Endothelial cell of umbilical vein (primary cell): ENCODE results near the gene ZNF616. TPM values are rescaled to one million over a fixed set of nuclear protein-coding genes. Genes with fewer than 3 reads are reported as not detected.

Experiments used
- BruUV-seq: library from RNA; stranded (reverse); fragments of 400-500 nt; replicated peaks from 2 replicates; lab custom pipeline; 2021; lab: Mats Ljungman, UMichigan
- CTCF ChIA-PET: fragments of 300-600, 350-600 bp; sonication (Branson Sonifier 250); formaldehyde crosslinking; loops from one replicate; lab custom pipeline; 2021; ENCODE audit warnings: antibody characterized with exemption, inconsistent platforms; lab: Charles Lee
- POLR2A ChIA-PET: fragments of 300-600, 350-600 bp; sonication (Branson Sonifier 250); formaldehyde crosslinking; loops from one replicate; lab custom pipeline; 2021; ENCODE audit warnings: antibody characterized with exemption, inconsistent platforms; lab: Charles Lee
- DNase-seq: peaks from one replicate; pipeline ENCODE4 v3.0.0-alpha.2; 2011; ENCODE audit warnings: low read depth, low spot score
- FAIRE-seq: peaks from 2 replicates; lab custom pipeline; 2011; peaks lifted over from hg19 to GRCh38; lab: Jason Lieb, UNC
- H2AFZ ChIP-seq: 2 replicates; pipeline ENCODE4 v1.6.0; 2012; ENCODE audit warnings: low read depth, low read length, control low read depth, inconsistent platforms
- H3K27ac ChIP-seq: 2 replicates; pipeline ENCODE4 v1.5.1; 2011; ENCODE audit warnings: low read depth, mild to moderate bottlenecking, control low read depth, low read length, moderate library complexity; ENCODE audit not compliant: insufficient read depth
- H3K27me3 ChIP-seq, 2 experiments: 2 replicates each; pipeline versions ENCODE4 v1.6.0 to v1.6.1; 2011; ENCODE audit warnings: low read length in 2 of 2, mixed read lengths in 1 of 2; ENCODE audit not compliant: control insufficient read depth in 2 of 2, insufficient read depth in 2 of 2
- H3K36me3 ChIP-seq, 2 experiments: 2 replicates in 1 of 2; 3 replicates in 1 of 2; pipeline ENCODE4 v1.5.1; 2011; ENCODE audit warnings: low read length in 2 of 2, mild to moderate bottlenecking in 1 of 2, moderate library complexity in 1 of 2; ENCODE audit not compliant: control insufficient read depth in 2 of 2, insufficient read depth in 2 of 2; ENCODE audit errors: extremely low read depth in 1 of 2
- H3K4me1 ChIP-seq: 3 replicates; pipeline ENCODE4 v1.5.1; 2011; ENCODE audit warnings: mild to moderate bottlenecking, low read length; ENCODE audit not compliant: control insufficient read depth, insufficient read depth; ENCODE audit errors: extremely low read depth
- H3K4me2 ChIP-seq: 2 replicates; pipeline ENCODE4 v1.6.1; 2011; ENCODE audit warnings: low read length, control low read depth, mixed read lengths; ENCODE audit not compliant: insufficient read depth
- H3K4me3 ChIP-seq, 3 experiments: fragments of 200-600 bp in 1 of 3; sonication (generic), shearing (Covaris generic) in 1 of 3; replicated peaks in 1 of 3; 2 replicates each; pipeline ENCODE4 v1.5.1; 2011 to 2016; ENCODE audit warnings: control low read depth in 3 of 3, low read length in 3 of 3, mild to moderate bottlenecking in 2 of 3, inconsistent platforms in 1 of 3, low read depth in 1 of 3, moderate library complexity in 1 of 3; ENCODE audit not compliant: insufficient read depth in 1 of 3
- H3K79me2 ChIP-seq: 2 replicates; pipeline ENCODE4 v1.6.0; 2012; ENCODE audit warnings: low read length, inconsistent platforms; ENCODE audit not compliant: control insufficient read depth, insufficient read depth
- H3K9ac ChIP-seq: replicated peaks from 2 replicates; pipeline ENCODE3; 2011; ENCODE audit warnings: low read length, control low read depth; ENCODE audit not compliant: insufficient read depth; ENCODE audit errors: extremely low read depth
- H3K9me1 ChIP-seq: replicated peaks from 3 replicates; pipeline ENCODE4 v1.6.0; 2011; ENCODE audit warnings: mild to moderate bottlenecking, low read length; ENCODE audit not compliant: control insufficient read depth, insufficient read depth; ENCODE audit errors: extremely low read depth
- H3K9me3 ChIP-seq: replicated peaks from 2 replicates; pipeline ENCODE4 v1.5.1; 2012; ENCODE audit warnings: low read length, inconsistent platforms; ENCODE audit not compliant: control insufficient read depth, insufficient read depth
- H4K20me1 ChIP-seq: replicated peaks from 2 replicates; pipeline ENCODE3; 2011; ENCODE audit warnings: mild to moderate bottlenecking, low read length; ENCODE audit not compliant: control insufficient read depth, insufficient read depth; ENCODE audit errors: extremely low read depth
- EZH2 ChIP-seq: IDR thresholded peaks from 2 replicates; pipeline ENCODE4 v1.6.1; 2012; ENCODE audit warnings: borderline replicate concordance, low read depth, mild to moderate bottlenecking, moderate library complexity, low read length, inconsistent platforms; ENCODE audit not compliant: severe bottlenecking
- FOS ChIP-seq: IDR thresholded peaks from 2 replicates; pipeline ENCODE4 v1.6.1; 2011; ENCODE audit warnings: mild to moderate bottlenecking, low read length, moderate library complexity, borderline replicate concordance; ENCODE audit not compliant: insufficient read depth
- JUN ChIP-seq: IDR thresholded peaks from 2 replicates; pipeline ENCODE4 v1.6.1; 2011; ENCODE audit warnings: borderline replicate concordance, low read depth; ENCODE audit not compliant: insufficient read length, insufficient read depth
- MYC ChIP-seq: IDR thresholded peaks from one replicate; pipeline ENCODE4 v1.6.1; 2011; ENCODE audit warnings: mild to moderate bottlenecking, low read depth, low read length
- POLR2A ChIP-seq: IDR thresholded peaks from 2 replicates; pipeline ENCODE4 v1.6.1; 2012; ENCODE audit warnings: low read depth, mild to moderate bottlenecking, control low read depth, low read length
- POLR2AphosphoS5 ChIP-seq: IDR thresholded peaks from 2 replicates; pipeline ENCODE4 v1.6.1; 2012; ENCODE audit warnings: low read depth, mild to moderate bottlenecking, control low read depth, low read length, moderate library complexity; ENCODE audit not compliant: insufficient read depth
- dilution Hi-C: fragments of 300-500 bp; cut with MboI; formaldehyde crosslinking; loops from one replicate; pipeline ENCODE4 v1.15.0; 2019; ENCODE audit warnings: low sequenced_read_pairs; ENCODE audit not compliant: extremely low pct_ligation_motif_present
- intact Hi-C: fragments of 100-400 bp; cut with micrococcal nuclease; formaldehyde crosslinking; loops from one replicate; pipeline ENCODE4 v1.10.0; 2022
- polyA plus RNA-seq, 4 experiments: library from polyadenylated mRNA; depleted of rRNA in 3 of 4; stranded (reverse) in 3 of 4; unstranded in 1 of 4; fragments of >200 nt; gene quantifications; 2 replicates each; pipeline versions ENCODE4 v1.2.1 to v1.2.3, GENCODE V29; 2011 to 2012; ENCODE audit warnings: missing spikeins in 1 of 4
- total RNA-seq: library from RNA; stranded (reverse); gene quantifications from 2 replicates; pipeline ENCODE4 v1.2.3, GENCODE V29; 2021
- TF ChIP-seq, protein P1 (sequence below): IDR thresholded peaks from 2 replicates; pipeline ENCODE4 v1.6.1; 2011; ENCODE audit not compliant: insufficient read depth, insufficient read length
- TF ChIP-seq, protein P2 (sequence below), 2 donors: IDR thresholded peaks; 1 replicate in 1 of 2; 2 replicates in 1 of 2; pipeline ENCODE4 v1.5.1; 2011; ENCODE audit warnings: low read length in 2 of 2, mild to moderate bottlenecking in 2 of 2, moderate library complexity in 2 of 2, control low read depth in 1 of 2, inconsistent platforms in 1 of 2, low read depth in 1 of 2; ENCODE audit not compliant: insufficient read depth in 1 of 2; ENCODE audit errors: extremely low read depth in 1 of 2

The ZNF616 gene
- total and polyA plus RNA-seq, 2 donors (not counting 3 experiments of a cell fraction or from before 2014, with no cell fraction given), result 1.7 to 9.1 TPM

DNA sequence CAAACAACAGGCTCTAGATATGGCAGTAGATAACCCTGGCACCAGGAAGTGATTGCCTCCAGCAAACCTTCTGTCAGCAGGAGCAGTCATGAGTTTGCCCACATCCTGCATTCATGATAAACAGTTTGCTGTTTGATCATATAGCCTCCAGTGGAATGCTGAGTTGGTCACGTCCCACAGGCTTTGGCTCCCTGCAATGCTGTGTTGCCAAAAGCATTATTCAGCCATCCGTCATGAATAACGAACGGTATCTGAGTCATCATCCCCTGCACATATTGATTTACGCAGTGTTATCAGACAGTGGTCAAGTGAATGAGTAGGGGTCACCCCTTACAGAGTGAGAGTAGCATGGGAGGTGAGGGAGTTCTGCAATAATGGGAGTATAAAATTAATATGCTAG, 69.2 kb downstream of the ZNF616 start:
- TF ChIP-seq MYC (no peak), FOS (no peak), JUN (no peak), POLR2A (no peak), EZH2 (no peak), POLR2AphosphoS5 (no peak)
- TF ChIP-seq, protein P1, sequence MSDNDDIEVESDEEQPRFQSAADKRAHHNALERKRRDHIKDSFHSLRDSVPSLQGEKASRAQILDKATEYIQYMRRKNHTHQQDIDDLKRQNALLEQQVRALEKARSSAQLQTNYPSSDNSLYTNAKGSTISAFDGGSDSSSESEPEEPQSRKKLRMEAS, result no peak
- TF ChIP-seq, protein P2, sequence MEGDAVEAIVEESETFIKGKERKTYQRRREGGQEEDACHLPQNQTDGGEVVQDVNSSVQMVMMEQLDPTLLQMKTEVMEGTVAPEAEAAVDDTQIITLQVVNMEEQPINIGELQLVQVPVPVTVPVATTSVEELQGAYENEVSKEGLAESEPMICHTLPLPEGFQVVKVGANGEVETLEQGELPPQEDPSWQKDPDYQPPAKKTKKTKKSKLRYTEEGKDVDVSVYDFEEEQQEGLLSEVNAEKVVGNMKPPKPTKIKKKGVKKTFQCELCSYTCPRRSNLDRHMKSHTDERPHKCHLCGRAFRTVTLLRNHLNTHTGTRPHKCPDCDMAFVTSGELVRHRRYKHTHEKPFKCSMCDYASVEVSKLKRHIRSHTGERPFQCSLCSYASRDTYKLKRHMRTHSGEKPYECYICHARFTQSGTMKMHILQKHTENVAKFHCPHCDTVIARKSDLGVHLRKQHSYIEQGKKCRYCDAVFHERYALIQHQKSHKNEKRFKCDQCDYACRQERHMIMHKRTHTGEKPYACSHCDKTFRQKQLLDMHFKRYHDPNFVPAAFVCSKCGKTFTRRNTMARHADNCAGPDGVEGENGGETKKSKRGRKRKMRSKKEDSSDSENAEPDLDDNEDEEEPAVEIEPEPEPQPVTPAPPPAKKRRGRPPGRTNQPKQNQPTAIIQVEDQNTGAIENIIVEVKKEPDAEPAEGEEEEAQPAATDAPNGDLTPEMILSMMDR (IDR thresholded peaks at IDR 0.05; ENCODE audit: extremely low read depth in 1 of 2, insufficient read depth in 1 of 2, low read depth in 1 of 2, low read length in 2 of 2), result no peak
- no peak overlapping the region for H3K9ac ChIP-seq
- H3K4me3 ChIP-seq, result no peak overlapping the region
- ChIA-PET POLR2A (no interaction called here), CTCF (no interaction called here)
- intact Hi-C loops (no loop called here), dilution Hi-C loops (no loop called here)
- H3K79me2 ChIP-seq, result peaks cover 4% of the 10 kb centered on the region
- no peak overlapping the region for H3K27ac ChIP-seq
- no peaks in the 10 kb centered on the region for H3K27me3 ChIP-seq
- H3K9me3 ChIP-seq, result peaks cover 20% of the 10 kb centered on the region
- H3K4me1 ChIP-seq, result no peaks in the 10 kb centered on the region
- FAIRE-seq, result no peak
- H3K36me3 ChIP-seq, result peaks cover 3 to 25% of the 10 kb centered on the region in 2 experiments
- H3K9me1 ChIP-seq, result no peaks in the 10 kb centered on the region
- H3K4me2 ChIP-seq, result no peak overlapping the region
- DNase-seq, result no peak
- BruUV-seq, result no TSS peak
- H2AFZ ChIP-seq, result no peak overlapping the region
- peaks cover 3% of the 10 kb centered on the region for H4K20me1 ChIP-seq
